ENCODE measurements around the gene RPS4Y1. TPM values are rescaled to one million over a fixed set of nuclear protein-coding genes. Genes with fewer than 3 reads are reported as not detected.
"Not testable (repeated sequence)": the region's sequence is repeated elsewhere in the genome, so short reads cannot be mapped to it uniquely, and the experiment has no call there.

The RPS4Y1 gene
- total RNA-seq, 2 experiments from 2014 or later, result 248 to 251 TPM

DNA sequence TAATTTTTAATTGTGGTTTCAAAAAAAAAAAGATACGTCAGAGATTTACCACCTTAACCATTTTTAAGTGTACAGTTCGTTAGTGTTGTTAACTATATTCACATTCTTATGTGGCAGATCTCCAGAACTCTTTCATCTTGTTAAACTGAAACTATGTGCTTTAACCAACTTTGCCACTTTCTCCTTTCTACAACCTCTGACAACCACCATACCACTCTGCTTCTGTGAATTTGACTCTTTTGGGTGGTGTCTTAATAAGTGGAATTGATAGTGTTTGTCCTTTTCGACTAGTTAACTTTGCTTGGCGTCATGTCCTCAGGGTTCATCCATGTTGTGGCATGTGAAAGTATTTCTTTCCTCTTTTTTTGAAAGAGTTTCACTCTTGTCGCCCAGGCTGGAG is 15.7 kb downstream of the RPS4Y1 start:
- peak overlapping the region; percentile 80 for H3K27ac Mint-ChIP-seq
- H3K4me1 Mint-ChIP-seq, result peaks cover 81% of the 10 kb centered on the region
- no peaks in the 10 kb centered on the region for H3K27me3 Mint-ChIP-seq
- H3K4me3 Mint-ChIP-seq, result peak overlapping the region; percentile 8
- DNase-seq, result no peak
- CTCF ChIA-PET, result no interaction called here
- H3K9me3 Mint-ChIP-seq, result no peaks in the 10 kb centered on the region
- POLR2A ChIA-PET, result interaction anchor here (0.9 kb wide), 1 partner anchor 80 kb away, joined by 3 read pairs; no protein-coding TSS in a partner anchor
- H3K36me3 Mint-ChIP-seq (ENCODE audit: low read depth), result peaks cover 91% of the 10 kb centered on the region

DNA sequence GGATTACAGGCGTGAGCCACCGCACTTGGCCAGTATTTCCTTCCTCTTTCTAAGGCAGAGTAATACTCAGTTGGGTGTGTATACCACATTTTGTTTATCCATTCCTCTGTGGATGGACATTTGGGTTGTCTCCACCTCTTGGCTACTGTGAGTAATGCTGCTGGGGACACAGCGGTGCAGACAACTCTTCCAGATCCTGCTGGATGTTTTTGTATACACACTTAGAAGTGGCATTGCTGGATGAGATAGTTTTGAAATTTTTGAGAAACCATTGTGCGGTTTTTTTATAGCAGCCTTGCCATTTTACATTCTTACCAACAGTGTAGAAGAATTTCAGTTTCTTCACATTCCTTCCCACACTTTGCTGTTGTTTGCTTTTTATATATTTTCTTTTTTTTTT is 16.3 kb downstream of the RPS4Y1 start:
- ChIA-PET POLR2A (interaction anchor here (0.9 to 1.2 kb wide), 2 partner anchors 15 to 80 kb away, joined by 3 to 4 read pairs; no protein-coding TSS in a partner anchor), CTCF (no interaction called here)
- no peaks in the 10 kb centered on the region for H3K9me3 Mint-ChIP-seq
- no peak overlapping the region for H3K4me3 Mint-ChIP-seq
- H3K4me1 Mint-ChIP-seq, result peaks cover 79% of the 10 kb centered on the region
- H3K27ac Mint-ChIP-seq, result peak overlapping the region; percentile 80
- peaks cover 91% of the 10 kb centered on the region for H3K36me3 Mint-ChIP-seq (ENCODE audit: low read depth)
- no peaks in the 10 kb centered on the region for H3K27me3 Mint-ChIP-seq
- no peak for DNase-seq

DNA sequence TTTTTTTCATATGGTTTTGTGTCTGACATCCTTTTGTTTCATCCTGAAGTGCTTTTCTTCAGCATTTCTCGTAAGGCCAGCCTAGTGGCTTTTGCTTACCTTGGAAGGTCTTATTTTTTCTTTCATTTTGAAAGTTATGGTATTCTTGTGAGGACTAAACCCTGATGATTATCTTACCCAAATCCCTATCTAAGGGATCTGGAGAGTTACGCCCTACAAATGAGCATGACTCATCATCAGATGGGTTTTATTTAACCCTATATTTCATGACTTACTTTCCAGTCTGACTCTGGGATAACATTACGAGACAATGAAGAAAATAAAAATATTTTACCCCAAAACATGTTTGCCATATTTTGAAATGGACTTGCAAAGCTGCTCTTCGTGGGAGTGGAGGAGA is 18.4 kb downstream of the RPS4Y1 start:
- ChIA-PET CTCF (no interaction called here), POLR2A (interaction anchor here (0.9 kb wide), 1 partner anchor 75 kb away, joined by 3 read pairs; the partner anchor contains the start of gene ZFY)
- no peaks in the 10 kb centered on the region for H3K9me3 Mint-ChIP-seq
- H3K27ac Mint-ChIP-seq, result peak overlapping the region; percentile 65
- no peak for DNase-seq
- H3K4me1 Mint-ChIP-seq, result peaks cover 68% of the 10 kb centered on the region
- H3K4me3 Mint-ChIP-seq, result peak overlapping the region; percentile 10
- H3K36me3 Mint-ChIP-seq (ENCODE audit: low read depth), result peaks cover 90% of the 10 kb centered on the region
- no peaks in the 10 kb centered on the region for H3K27me3 Mint-ChIP-seq

DNA sequence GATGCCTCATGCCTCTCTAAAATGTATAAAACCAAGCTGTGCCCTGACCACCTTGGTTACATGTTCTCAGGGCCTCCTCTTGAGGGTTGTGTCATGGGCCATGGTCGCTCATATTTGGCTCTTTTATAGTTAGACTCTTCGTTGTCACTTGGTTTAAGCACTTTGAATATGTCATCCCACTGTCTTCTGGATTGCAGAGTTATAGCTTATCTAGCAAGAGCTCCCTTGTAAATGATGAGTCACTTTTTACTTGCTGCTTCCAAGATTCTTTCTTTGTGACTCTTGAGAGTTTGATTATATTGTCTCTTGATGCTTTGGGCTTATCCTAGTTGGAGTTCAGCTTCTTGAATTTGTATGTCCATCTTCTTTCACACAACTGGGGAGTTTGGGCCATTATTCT is 19.1 kb downstream of the RPS4Y1 start:
- Mint-ChIP-seq H3K4me3 (no peak overlapping the region), H3K4me1 (peaks cover 63% of the 10 kb centered on the region), H3K9me3 (no peaks in the 10 kb centered on the region), H3K36me3 (ENCODE audit: low read depth) (peaks cover 91% of the 10 kb centered on the region), H3K27me3 (no peaks in the 10 kb centered on the region), H3K27ac (peak overlapping the region; percentile 12)
- CTCF ChIA-PET, result no interaction called here
- no peak for DNase-seq
- POLR2A ChIA-PET, result interaction anchor here (1.4 kb wide), 1 partner anchor 19 kb away, joined by 5 read pairs; the partner anchor contains the start of gene RPS4Y1

DNA sequence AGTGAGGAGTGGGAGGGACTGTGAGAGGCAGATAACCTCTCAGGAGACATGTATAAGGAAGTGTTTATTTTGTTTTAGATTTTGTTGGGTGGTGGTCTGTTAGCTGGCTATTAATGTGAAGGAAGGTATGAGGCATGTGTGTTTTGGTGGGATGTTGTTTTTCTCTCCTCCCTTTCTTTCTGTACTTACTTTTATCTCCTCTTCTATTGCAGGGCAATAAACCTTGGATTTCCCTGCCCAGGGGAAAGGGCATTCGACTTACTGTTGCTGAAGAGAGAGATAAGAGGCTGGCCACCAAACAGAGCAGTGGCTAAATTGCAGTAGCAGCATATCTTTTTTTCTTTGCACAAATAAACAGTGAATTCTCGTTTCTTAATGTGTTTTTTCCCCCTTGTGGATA is 25.2 kb downstream of the RPS4Y1 start:
- no peak for DNase-seq
- peaks cover 68% of the 10 kb centered on the region for H3K36me3 Mint-ChIP-seq (ENCODE audit: low read depth)
- peaks cover 5% of the 10 kb centered on the region for H3K4me1 Mint-ChIP-seq
- H3K27me3 Mint-ChIP-seq, result no peaks in the 10 kb centered on the region
- CTCF ChIA-PET, result no interaction called here
- no peak overlapping the region for H3K27ac Mint-ChIP-seq
- no peak overlapping the region for H3K4me3 Mint-ChIP-seq
- POLR2A ChIA-PET, result no interaction called here
- H3K9me3 Mint-ChIP-seq, result no peaks in the 10 kb centered on the region

DNA sequence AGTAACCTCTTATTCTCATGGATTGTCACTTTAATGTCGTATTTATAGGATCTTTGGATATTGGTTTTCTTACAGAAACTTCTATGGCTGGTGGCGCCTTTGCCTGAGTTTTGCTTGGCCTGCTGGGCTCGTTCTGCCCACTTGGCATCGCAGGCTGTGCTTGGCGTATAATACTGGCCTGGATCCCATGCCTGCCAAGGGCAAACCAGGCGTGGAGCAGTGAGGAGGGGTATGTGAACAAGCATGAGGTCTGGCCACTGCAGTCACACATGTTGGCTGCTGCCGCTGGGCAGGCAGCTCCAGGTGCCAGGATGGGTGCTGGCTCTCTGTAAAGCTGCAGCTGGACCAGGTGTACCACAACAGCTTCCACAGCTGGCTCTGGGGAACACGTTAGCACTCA is 26.1 kb downstream of the RPS4Y1 start:
- Mint-ChIP-seq H3K4me1 (peaks cover 2% of the 10 kb centered on the region), H3K27me3 (no peaks in the 10 kb centered on the region), H3K36me3 (ENCODE audit: low read depth) (peaks cover 65% of the 10 kb centered on the region), H3K4me3 (no peak overlapping the region), H3K27ac (no peak overlapping the region), H3K9me3 (peaks cover 4% of the 10 kb centered on the region)
- ChIA-PET POLR2A (no interaction called here), CTCF (no interaction called here)
- no peak for DNase-seq

DNA sequence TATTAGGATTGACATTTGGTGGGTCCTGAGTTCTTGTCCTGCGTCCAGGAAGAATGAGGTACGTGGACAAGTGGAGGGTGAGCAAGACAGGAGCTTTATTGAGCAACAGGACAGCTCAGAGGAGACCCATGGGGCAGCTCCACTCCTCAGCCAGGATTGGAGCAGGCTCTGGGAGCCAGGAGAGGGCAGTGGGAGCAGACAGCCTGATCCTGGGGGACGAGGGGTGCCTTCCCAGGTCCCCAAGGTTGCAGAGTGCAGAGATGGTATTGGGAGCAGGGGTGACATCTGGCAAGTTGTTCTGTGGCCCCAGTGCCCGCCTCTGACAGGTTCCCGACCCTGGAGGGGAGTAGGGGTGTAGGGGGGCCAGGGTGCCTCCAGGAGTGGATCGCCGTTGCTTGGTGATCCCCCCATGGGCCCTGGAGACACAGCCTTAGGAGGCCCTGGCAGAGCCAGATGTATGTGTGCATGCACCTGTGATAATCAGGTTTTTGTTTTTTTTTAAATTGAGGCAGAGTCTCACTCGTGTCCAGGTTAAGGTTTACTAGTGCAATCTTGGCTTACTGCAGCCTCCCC is 26.7 kb downstream of the RPS4Y1 start:
- CTCF ChIA-PET, result no interaction called here
- H3K36me3 Mint-ChIP-seq (ENCODE audit: low read depth), result peaks cover 58% of the 10 kb centered on the region

DNA sequence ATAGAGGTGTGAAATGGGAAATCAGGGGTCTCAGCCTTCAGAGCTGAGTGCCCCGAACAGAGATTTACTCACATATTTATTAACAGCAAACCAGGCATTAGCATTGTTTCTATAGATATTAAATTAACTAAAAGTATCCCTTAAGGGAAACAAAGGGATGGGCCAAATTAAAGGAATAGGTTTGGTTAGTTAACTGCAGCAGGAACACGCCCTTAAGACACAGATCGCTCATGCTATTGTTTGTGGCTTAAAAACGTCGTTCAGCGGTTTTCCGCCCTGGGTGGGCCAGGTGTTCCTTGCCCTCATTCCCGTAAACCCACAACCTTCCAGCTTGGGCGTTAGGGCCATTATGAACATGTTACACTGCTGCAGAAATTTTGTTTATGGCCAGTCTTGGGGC is 30.8 kb downstream of the RPS4Y1 start:
- peaks cover 33% of the 10 kb centered on the region for H3K36me3 Mint-ChIP-seq (ENCODE audit: low read depth)
- H3K4me1 Mint-ChIP-seq, H3K27ac Mint-ChIP-seq, H3K27me3 Mint-ChIP-seq, DNase-seq, POLR2A ChIA-PET, H3K9me3 Mint-ChIP-seq, H3K4me3 Mint-ChIP-seq: not testable (repeated sequence)
- CTCF ChIA-PET, result interaction anchor here (0.7 kb wide), 1 partner anchor 169 kb away, joined by 3 read pairs; no protein-coding TSS in a partner anchor

More for the DNA sequence above, 26.7 kb downstream of the RPS4Y1 start:
- no peak for DNase-seq
- POLR2A ChIA-PET, result no interaction called here
- Mint-ChIP-seq H3K9me3 (peaks cover 4% of the 10 kb centered on the region), H3K27me3 (no peaks in the 10 kb centered on the region), H3K27ac (no peak overlapping the region), H3K4me1 (peaks cover 2% of the 10 kb centered on the region), H3K4me3 (no peak overlapping the region)

DNA sequence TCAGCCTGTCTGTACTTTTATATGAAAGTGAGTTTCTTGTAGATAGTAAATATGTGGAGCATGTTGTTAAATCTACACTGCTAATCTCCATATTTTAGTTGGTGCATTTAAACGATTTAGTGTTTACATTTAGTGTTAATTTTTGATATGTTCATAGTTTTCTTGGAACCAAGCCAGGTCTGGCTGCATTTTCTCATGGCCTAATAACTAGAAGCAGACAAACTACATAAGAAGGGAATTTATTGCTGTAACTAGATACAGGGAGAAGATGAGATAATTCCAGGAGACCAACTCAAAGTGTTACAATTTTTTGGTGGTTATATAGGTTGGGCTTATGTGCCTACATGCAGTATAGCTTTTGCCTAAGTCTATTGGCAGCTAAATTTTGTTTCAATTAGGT is 32.8 kb downstream of the RPS4Y1 start:
- no peaks in the 10 kb centered on the region for H3K27me3 Mint-ChIP-seq
- H3K36me3 Mint-ChIP-seq (ENCODE audit: low read depth), result peaks cover 16% of the 10 kb centered on the region
- peaks cover 4% of the 10 kb centered on the region for H3K4me1 Mint-ChIP-seq
- no peak overlapping the region for H3K4me3 Mint-ChIP-seq
- CTCF ChIA-PET, result no interaction called here
- H3K27ac Mint-ChIP-seq, result no peak overlapping the region
- H3K9me3 Mint-ChIP-seq, result peaks cover 4% of the 10 kb centered on the region
- POLR2A ChIA-PET, result no interaction called here
- no peak for DNase-seq

DNA sequence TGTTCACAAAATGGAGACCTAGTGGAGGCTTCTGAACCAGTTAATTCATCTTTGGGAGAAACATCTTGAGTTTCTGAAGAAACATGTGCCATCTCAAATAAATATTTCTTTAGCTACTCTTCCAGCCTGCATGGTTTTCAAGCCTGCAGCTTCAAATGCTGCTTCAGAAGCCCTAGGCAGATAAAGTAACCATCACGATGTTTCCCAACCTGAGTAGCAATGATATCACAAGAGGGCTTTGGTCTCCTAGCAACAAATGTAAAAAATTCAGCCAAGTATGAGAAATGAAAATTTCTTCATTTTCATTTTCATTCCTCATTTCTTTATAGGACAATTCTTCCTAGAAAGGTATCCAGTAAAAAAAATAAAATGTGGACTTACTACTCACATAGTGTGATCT is 42.2 kb downstream of the RPS4Y1 start:
- Mint-ChIP-seq H3K27ac (no peak overlapping the region), H3K4me3 (no peak overlapping the region), H3K36me3 (ENCODE audit: low read depth) (peaks cover 11% of the 10 kb centered on the region), H3K9me3 (peaks cover 6% of the 10 kb centered on the region), H3K27me3 (no peaks in the 10 kb centered on the region), H3K4me1 (peaks cover 23% of the 10 kb centered on the region)
- DNase-seq, result no peak
- CTCF ChIA-PET, result no interaction called here
- POLR2A ChIA-PET, result no interaction called here

DNA sequence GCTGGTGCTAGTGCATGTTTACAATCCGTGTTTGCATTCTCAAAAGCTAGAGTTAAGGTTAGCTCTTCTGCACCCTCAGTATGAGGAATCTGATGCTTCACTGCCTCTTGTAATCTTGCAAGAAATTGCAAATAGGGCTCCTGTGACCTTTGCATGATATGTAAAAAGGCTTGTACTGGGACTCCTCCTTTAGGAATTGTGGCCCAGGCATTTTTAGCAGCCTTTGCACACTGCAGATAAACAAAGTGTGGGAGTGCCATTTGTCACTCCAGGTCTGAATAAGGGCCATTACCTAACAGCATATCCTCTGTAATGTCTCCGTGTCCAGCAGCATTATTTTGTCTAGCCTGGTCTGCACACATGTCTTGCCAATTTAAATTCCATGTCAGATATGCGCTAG is 44.5 kb downstream of the RPS4Y1 start:
- Mint-ChIP-seq H3K36me3 (ENCODE audit: low read depth) (peaks cover 11% of the 10 kb centered on the region), H3K9me3 (peaks cover 6% of the 10 kb centered on the region), H3K27ac (no peak overlapping the region), H3K27me3 (no peaks in the 10 kb centered on the region), H3K4me1 (peaks cover 25% of the 10 kb centered on the region), H3K4me3 (no peak overlapping the region)
- no peak for DNase-seq
- ChIA-PET CTCF (no interaction called here), POLR2A (no interaction called here)

DNA sequence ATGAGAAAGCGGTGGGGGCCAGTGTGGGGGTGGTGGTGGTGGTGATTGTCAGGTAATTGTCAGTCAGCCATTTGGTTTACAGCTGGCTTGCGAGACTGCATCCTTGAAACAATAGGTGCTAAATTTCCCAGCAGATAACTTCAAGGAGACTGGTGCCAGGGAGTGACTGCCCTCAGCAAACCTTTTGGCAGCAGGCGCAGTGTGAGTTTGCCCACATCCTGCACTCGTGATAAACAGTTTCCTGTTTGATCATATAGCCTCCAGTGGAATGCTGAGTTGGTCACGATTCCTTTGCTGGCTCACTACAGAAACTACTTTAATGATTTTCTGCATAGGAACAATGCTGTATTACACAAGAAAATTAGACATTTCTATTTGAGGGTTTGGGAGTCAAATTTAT is 46.0 kb downstream of the RPS4Y1 start:
- Mint-ChIP-seq H3K27ac (peak overlapping the region; percentile 93), H3K4me3 (peak overlapping the region; percentile 36), H3K27me3 (no peaks in the 10 kb centered on the region), H3K9me3 (peaks cover 6% of the 10 kb centered on the region), H3K4me1 (peaks cover 25% of the 10 kb centered on the region), H3K36me3 (ENCODE audit: low read depth) (peaks cover 6% of the 10 kb centered on the region)
- ChIA-PET CTCF (no interaction called here), POLR2A (interaction anchor here (1.7 kb wide), 1 partner anchor 46 kb away, joined by 7 read pairs; the partner anchor contains the start of gene RPS4Y1)
- peak; percentile 59 for DNase-seq

DNA sequence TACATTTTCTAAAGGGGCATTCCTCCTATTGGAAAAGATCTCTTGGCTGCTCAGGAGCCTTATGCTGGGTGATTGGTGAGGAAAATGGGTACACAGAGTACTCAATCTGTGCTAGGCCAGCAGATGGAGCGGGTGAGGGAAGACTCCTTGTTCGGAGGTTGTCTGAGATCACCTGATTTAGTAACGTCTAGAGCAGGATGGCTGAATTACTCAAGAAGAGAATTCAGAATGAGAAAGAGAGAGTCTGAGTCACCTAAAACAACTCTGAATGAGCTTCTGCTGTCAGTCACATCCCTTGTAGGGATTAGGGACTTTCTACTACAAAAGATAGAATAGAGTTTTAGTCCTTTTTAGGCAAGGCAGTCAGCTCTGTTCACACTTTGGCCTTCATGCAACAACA is 46.6 kb downstream of the RPS4Y1 start:
- Mint-ChIP-seq H3K9me3 (peaks cover 6% of the 10 kb centered on the region), H3K4me1 (peaks cover 25% of the 10 kb centered on the region), H3K27ac (peak overlapping the region; percentile 93), H3K36me3 (ENCODE audit: low read depth) (peaks cover 6% of the 10 kb centered on the region), H3K27me3 (no peaks in the 10 kb centered on the region), H3K4me3 (peak overlapping the region; percentile 36)
- DNase-seq, result peak; percentile 32
- CTCF ChIA-PET, result no interaction called here
- POLR2A ChIA-PET, result interaction anchor here (1.7 kb wide), 1 partner anchor 46 kb away, joined by 7 read pairs; the partner anchor contains the start of gene RPS4Y1

DNA sequence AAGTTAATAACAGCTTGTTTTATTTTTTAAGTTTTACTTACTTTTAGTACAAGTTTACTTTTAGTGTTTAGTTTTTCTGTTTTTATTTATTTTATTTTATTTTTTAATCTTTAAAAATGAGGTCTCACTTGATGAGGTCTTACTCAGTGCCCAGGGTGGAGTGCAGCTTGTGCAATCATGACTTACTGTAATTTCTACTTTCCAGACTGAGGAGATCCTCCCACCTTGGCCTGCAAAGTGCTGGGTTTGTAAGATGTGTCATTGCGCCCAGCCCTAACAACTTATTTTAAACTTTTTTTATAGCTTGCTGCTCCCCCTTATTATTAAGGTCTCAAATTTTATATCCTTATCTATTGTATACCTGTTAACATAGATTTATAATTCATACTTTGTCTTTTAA is 52.1 kb downstream of the RPS4Y1 start:
- no peak for DNase-seq
- Mint-ChIP-seq H3K4me3 (no peak overlapping the region), H3K27ac (no peak overlapping the region), H3K27me3 (no peaks in the 10 kb centered on the region), H3K9me3 (no peaks in the 10 kb centered on the region), H3K36me3 (ENCODE audit: low read depth) (no peaks in the 10 kb centered on the region), H3K4me1 (peaks cover 5% of the 10 kb centered on the region)
- CTCF ChIA-PET, result no interaction called here
- POLR2A ChIA-PET, result no interaction called here

Measured in activated CD4-positive, alpha-beta memory T cell treated with anti-CD3 and anti-CD28 coated beads, Interleukin-2, amount 10 ng/mL, durations not matched to agents 7 days and 5 days (primary cell).